Measurements from ENCODE around the gene PGM2L1.

- no peak for TF ChIP-seq CTCF (IDR thresholded peaks at IDR 0.05)
- no peak for TF ChIP-seq EP300 (IDR thresholded peaks at IDR 0.05)
- TF ChIP-seq POLR2A (IDR thresholded peaks at IDR 0.05), result no peak
Measured at GRCh38 chr11:74299015-74299414, 99.2 kb downstream of the PGM2L1 start.

Data from ovary (tissue), 3 donors.